K562 (cell line): Measurements from ENCODE around the gene TECRL. TPM values are rescaled to one million over a fixed set of nuclear protein-coding genes. Genes with fewer than 3 reads are reported as not detected.

Experiments
- polyA plus RNA-seq, 8 experiments: library from polyadenylated mRNA; depleted of rRNA in 4 of 8; stranded (reverse) in 5 of 8; unstranded in 3 of 8; fragments of >200 nt; fragmentation: Nextera tagmentation in 2 of 8; fragmentation: Illumina TruSeq in 1 of 8; extraction: Ambion mirVana in 2 of 8; extraction: Trizol in 1 of 8; gene quantifications; 2 replicates each; pipeline versions ENCODE4 v1.2.1 to v1.2.3, GENCODE V29; 2011 to 2014; ENCODE audit warnings: inconsistent platforms in 1 of 8, missing spikeins in 1 of 8
- small RNA-seq: library from RNA; depleted of rRNA; stranded (forward); fragments of <200 nt; gene quantifications from one replicate; pipeline ENCODE3, GENCODE V24; 2014
- total RNA-seq, 7 experiments: library from RNA; depleted of rRNA in 6 of 7; stranded (reverse); fragments of >200 nt in 6 of 7; fragmentation: Illumina TruSeq in 2 of 7; extraction: Trizol in 2 of 7; gene quantifications; 2 replicates each; pipeline versions ENCODE4 v1.2.1 to v1.2.3, GENCODE V29; 2011 to 2021; ENCODE audit warnings: low replicate concordance in 1 of 7

TECRL gene
- total and polyA plus RNA-seq, 9 of the 15 experiments (the other 6 are each of a cell fraction or from before 2014, with no cell fraction given), result not detected

Small RNA genes lying within 50 kb of the gene (small RNA-seq; reads per million reads assigned to genes)
- gene RNU6-191P, result not detected
